Neural cell (in vitro differentiated cells): Measurements from ENCODE around the gene RAI14.

ENCODE experiments used
- EP300 ChIP-seq: fragments of 450-650 bp; conservative IDR thresholded peaks from 2 replicates; pipeline ENCODE4 v1.6.1; 2014; ENCODE audit warnings: antibody characterized with exemption, mild to moderate bottlenecking, moderate library complexity; ENCODE audit not compliant: poor library complexity, severe bottlenecking
- EZH2 ChIP-seq: fragments of 200-600, 300-800 bp; shearing (Covaris generic), sonication (generic); IDR thresholded peaks from 2 replicates; pipeline ENCODE4 v1.6.1; 2014; ENCODE audit warnings: antibody characterized with exemption, low read length, borderline replicate concordance, mild to moderate bottlenecking; ENCODE audit not compliant: insufficient read depth, poor library complexity, severe bottlenecking
- RAD21 ChIP-seq: fragments of 450-650 bp; conservative IDR thresholded peaks from 2 replicates; pipeline ENCODE4 v1.6.1; 2014; ENCODE audit warnings: antibody characterized with exemption, mild to moderate bottlenecking, moderate library complexity
- TAF1 ChIP-seq: IDR thresholded peaks from 2 replicates; pipeline ENCODE4 v1.6.1; 2012; ENCODE audit warnings: low read depth
- TF ChIP-seq, protein P1 (sequence below): fragments of 450-650 bp; IDR thresholded peaks from 2 replicates; pipeline ENCODE4 v1.5.1; 2014; ENCODE audit warnings: antibody characterized with exemption, mild to moderate bottlenecking, moderate library complexity; ENCODE audit not compliant: poor library complexity, severe bottlenecking
- TF ChIP-seq, protein P2 (sequence below): IDR thresholded peaks from 2 replicates; pipeline ENCODE4 v1.6.1; 2012; ENCODE audit warnings: borderline replicate concordance

DNA sequence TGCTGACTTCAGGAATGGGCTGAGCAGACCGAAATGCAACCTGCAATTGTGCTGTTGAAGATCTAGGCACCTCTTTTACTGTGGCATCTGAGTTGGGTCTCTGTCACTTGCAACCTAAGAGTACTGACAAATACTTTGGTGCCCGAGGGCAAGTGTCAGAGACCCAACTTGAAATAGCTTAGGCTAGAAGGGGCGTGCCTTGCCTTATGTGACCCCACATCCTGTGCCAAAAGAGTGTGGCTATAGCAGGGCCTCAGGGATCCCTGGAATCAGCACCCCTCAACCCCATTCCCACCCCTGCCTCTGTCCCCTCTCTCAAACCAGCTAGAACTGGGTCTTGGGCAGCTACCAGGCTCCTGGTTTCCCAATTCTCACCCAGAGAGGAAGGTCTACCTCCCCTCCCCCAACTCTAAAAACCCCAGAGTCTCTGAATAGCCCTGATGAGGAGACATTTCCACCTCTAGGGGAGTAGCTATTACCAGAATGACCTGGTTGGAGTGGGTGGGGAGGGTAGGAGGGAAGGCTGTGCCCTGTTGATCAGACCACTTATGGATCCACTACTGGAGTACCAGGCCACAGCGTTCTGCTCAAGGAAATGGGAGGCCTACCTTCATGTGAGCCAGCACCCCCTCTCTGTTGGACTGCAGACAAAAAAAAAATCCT lies 17.5 kb downstream of the RAI14 start:
- TF ChIP-seq, protein P1, sequence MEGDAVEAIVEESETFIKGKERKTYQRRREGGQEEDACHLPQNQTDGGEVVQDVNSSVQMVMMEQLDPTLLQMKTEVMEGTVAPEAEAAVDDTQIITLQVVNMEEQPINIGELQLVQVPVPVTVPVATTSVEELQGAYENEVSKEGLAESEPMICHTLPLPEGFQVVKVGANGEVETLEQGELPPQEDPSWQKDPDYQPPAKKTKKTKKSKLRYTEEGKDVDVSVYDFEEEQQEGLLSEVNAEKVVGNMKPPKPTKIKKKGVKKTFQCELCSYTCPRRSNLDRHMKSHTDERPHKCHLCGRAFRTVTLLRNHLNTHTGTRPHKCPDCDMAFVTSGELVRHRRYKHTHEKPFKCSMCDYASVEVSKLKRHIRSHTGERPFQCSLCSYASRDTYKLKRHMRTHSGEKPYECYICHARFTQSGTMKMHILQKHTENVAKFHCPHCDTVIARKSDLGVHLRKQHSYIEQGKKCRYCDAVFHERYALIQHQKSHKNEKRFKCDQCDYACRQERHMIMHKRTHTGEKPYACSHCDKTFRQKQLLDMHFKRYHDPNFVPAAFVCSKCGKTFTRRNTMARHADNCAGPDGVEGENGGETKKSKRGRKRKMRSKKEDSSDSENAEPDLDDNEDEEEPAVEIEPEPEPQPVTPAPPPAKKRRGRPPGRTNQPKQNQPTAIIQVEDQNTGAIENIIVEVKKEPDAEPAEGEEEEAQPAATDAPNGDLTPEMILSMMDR: no peak
- TF ChIP-seq, protein P2, sequence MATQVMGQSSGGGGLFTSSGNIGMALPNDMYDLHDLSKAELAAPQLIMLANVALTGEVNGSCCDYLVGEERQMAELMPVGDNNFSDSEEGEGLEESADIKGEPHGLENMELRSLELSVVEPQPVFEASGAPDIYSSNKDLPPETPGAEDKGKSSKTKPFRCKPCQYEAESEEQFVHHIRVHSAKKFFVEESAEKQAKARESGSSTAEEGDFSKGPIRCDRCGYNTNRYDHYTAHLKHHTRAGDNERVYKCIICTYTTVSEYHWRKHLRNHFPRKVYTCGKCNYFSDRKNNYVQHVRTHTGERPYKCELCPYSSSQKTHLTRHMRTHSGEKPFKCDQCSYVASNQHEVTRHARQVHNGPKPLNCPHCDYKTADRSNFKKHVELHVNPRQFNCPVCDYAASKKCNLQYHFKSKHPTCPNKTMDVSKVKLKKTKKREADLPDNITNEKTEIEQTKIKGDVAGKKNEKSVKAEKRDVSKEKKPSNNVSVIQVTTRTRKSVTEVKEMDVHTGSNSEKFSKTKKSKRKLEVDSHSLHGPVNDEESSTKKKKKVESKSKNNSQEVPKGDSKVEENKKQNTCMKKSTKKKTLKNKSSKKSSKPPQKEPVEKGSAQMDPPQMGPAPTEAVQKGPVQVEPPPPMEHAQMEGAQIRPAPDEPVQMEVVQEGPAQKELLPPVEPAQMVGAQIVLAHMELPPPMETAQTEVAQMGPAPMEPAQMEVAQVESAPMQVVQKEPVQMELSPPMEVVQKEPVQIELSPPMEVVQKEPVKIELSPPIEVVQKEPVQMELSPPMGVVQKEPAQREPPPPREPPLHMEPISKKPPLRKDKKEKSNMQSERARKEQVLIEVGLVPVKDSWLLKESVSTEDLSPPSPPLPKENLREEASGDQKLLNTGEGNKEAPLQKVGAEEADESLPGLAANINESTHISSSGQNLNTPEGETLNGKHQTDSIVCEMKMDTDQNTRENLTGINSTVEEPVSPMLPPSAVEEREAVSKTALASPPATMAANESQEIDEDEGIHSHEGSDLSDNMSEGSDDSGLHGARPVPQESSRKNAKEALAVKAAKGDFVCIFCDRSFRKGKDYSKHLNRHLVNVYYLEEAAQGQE: no peak
- TF ChIP-seq TAF1: no peak
- TF ChIP-seq EZH2: no peak
- no peak for TF ChIP-seq EP300
- TF ChIP-seq RAD21: no peak
